Kidney (tissue), 14 donors: ENCODE data around the gene TOP2B. TPM values are rescaled to one million over a fixed set of nuclear protein-coding genes. Genes with fewer than 3 reads are reported as not detected.

Experiments
- DNase-seq, 5 donors: peaks; one replicate each; pipeline ENCODE4 v3.0.0-alpha.2; 2013 to 2020
- FAIRE-seq: peaks from 2 replicates; lab custom pipeline; 2012; peaks lifted over from hg19 to GRCh38; lab: Jason Lieb, UNC
- H3K27ac ChIP-seq, 2 donors: one replicate each; pipeline ENCODE4 v1.7.0; 2013; ENCODE audit warnings: low read depth in 2 of 2, low read length in 2 of 2, inconsistent platforms in 1 of 2
- H3K27me3 ChIP-seq: one replicate; pipeline ENCODE4 v1.7.1; 2013; ENCODE audit warnings: low read length, inconsistent platforms; ENCODE audit not compliant: control insufficient read depth, insufficient read depth
- H3K36me3 ChIP-seq, 3 donors: one replicate each; pipeline versions ENCODE4 v1.7.0 to v1.7.1; 2013; ENCODE audit warnings: low read length in 3 of 3, control low read depth in 1 of 3, inconsistent platforms in 1 of 3; ENCODE audit not compliant: insufficient read depth in 3 of 3, control insufficient read depth in 2 of 3
- H3K4me1 ChIP-seq, 3 donors: one replicate each; pipeline versions ENCODE4 v1.7.0 to v1.7.1; 2013; ENCODE audit warnings: low read length in 3 of 3, inconsistent platforms in 1 of 3, low read depth in 1 of 3; ENCODE audit not compliant: control insufficient read depth in 2 of 3, insufficient read depth in 2 of 3
- H3K4me3 ChIP-seq, 3 donors: one replicate each; pipeline versions ENCODE4 v1.7.0 to v1.8.1; 2013; ENCODE audit warnings: low read length in 3 of 3, control low read depth in 1 of 3, inconsistent platforms in 1 of 3
- H3K9ac ChIP-seq, 3 donors: one replicate each; pipeline versions ENCODE4 v1.7.0 to v1.7.1; 2013; ENCODE audit warnings: low read length in 3 of 3, control low read depth in 1 of 3, inconsistent platforms in 1 of 3
- H3K9me3 ChIP-seq, 3 donors: one replicate each; pipeline versions ENCODE4 v1.7.0 to v1.7.1; 2013; ENCODE audit warnings: low read length in 3 of 3, control low read depth in 1 of 3, inconsistent platforms in 1 of 3; ENCODE audit not compliant: control insufficient read depth in 2 of 3, insufficient read depth in 1 of 3
- intact Hi-C: fragments of 100-400 bp; cut with DNase I; formaldehyde crosslinking; loops from one replicate; pipeline ENCODE4 v1.11.1; 2022
- polyA plus RNA-seq: library from polyadenylated mRNA; stranded (reverse); fragments of 350-450 nt; fragmentation: Illumina TruSeq; extraction: RNeasy Lipid Tissue Mini Kit (QIAGEN cat#74804); gene quantifications from one replicate; pipeline ENCODE4 v1.2.3, GENCODE V29; 2014; ENCODE audit warnings: low read depth, low replicate concordance; ENCODE audit not compliant: insufficient read depth
- total RNA-seq: library from RNA; stranded (reverse); fragmentation: NEBNext Ultra II Directional; extraction: Animal tissue kit (Norgen Biotek cat#: 25700); gene quantifications from one replicate; pipeline ENCODE4 v1.2.1, GENCODE V29; 2021
- TF ChIP-seq, protein P1 (sequence below): IDR thresholded peaks from 3 replicates; pipeline ENCODE4 v1.5.1; 2012; ENCODE audit warnings: mild to moderate bottlenecking, moderate library complexity, borderline replicate concordance; ENCODE audit not compliant: insufficient read depth; ENCODE audit errors: extremely low read depth
- donor health status: control.
- donor health status: control.
- donor health status: control.
- donor health status: control.
- donor health status: control.
- donor health status: DM: yes; HTN: yes; CAD: no.
- donor health status: Normal renal cell carcinoma (clear cell type).

TOP2B gene
- total and polyA plus RNA-seq, 2 donors from 2014 or later, result 55.0 to 109 TPM

- Histone ChIP-seq H3K9ac (no peak overlapping the region), H3K4me3 (no peak overlapping the region), H3K9me3 (no peaks in the 10 kb centered on the region), H3K36me3 (peaks cover 3 to 34% (median 5%) of the 10 kb centered on the region in 3 donors), H3K4me1 (no peaks in the 10 kb centered on the region), H3K27ac (no peak overlapping the region), H3K27me3 (no peaks in the 10 kb centered on the region)
- DNase-seq, result no peak
- no peak for FAIRE-seq
- intact Hi-C loops, result no loop called here
- TF ChIP-seq, protein P1, sequence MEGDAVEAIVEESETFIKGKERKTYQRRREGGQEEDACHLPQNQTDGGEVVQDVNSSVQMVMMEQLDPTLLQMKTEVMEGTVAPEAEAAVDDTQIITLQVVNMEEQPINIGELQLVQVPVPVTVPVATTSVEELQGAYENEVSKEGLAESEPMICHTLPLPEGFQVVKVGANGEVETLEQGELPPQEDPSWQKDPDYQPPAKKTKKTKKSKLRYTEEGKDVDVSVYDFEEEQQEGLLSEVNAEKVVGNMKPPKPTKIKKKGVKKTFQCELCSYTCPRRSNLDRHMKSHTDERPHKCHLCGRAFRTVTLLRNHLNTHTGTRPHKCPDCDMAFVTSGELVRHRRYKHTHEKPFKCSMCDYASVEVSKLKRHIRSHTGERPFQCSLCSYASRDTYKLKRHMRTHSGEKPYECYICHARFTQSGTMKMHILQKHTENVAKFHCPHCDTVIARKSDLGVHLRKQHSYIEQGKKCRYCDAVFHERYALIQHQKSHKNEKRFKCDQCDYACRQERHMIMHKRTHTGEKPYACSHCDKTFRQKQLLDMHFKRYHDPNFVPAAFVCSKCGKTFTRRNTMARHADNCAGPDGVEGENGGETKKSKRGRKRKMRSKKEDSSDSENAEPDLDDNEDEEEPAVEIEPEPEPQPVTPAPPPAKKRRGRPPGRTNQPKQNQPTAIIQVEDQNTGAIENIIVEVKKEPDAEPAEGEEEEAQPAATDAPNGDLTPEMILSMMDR, result no peak
Measured at GRCh38 chr3:25603703-25604102, 61.0 kb downstream of the TOP2B start.

DNA sequence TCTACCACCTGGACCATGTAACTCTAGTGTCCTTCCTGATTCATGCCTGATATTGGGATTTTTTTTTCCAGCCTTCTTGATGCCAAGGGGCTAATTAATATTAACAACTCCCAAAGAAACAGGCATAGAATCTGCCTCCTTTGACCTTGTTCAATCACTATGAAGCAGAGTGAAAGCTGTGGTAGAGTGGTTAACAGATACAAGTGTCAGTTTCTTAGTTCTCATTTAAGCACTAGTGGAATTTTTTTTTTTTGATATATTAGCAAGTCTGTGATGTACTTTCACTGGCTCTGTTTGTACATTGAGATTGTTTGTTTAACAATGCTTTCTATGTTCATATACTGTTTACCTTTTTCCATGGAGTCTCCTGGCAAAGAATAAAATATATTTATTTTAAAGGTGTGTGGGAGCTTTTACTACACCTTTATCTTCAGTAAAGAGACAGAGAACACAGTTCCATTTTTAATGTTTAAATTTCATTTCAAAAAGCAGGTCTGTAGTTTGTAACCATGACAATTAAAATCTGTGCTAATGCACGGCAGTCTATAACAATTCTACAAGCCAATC is 67.1 kb downstream of the TOP2B start:
- FAIRE-seq, result no peak
- Histone ChIP-seq H3K4me1 (peaks cover 3 to 9% (median 9%) of the 10 kb centered on the region in 3 donors), H3K9ac (no peak overlapping the region), H3K4me3 (no peak overlapping the region), H3K27me3 (no peaks in the 10 kb centered on the region), H3K9me3 (no peaks in the 10 kb centered on the region), H3K27ac (no peak overlapping the region), H3K36me3 (peaks cover 2 to 15% (median 6%) of the 10 kb centered on the region in 3 donors)
- intact Hi-C loops, result loop anchor here (10.0 kb wide), 1 partner anchor 823 kb away; no protein-coding TSS in a partner anchor
- TF ChIP-seq, protein P1, result no peak
- no peak for DNase-seq

DNA sequence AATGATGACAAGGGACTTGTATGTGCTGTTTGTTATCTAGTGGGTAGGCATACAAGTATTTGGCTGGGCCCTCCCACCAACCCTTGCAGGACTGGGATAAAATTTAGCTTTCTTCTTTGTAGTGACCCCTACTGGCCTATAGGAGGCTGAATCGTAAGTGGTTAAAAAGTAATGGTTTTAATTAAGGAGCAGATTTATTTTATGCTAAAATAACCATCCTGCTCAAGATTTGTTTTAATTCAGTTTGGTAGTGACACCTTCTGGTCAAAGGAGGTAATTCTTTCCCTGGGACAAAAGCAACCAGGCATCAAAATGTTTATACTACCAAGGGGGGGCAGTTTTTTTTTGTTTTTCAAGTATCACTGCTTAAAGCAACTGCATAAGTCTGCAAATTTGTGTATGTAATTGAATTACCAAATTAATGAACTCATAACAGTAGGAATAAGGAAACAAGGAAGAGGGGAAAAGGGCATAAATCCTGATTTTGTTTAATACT is 70.7 kb downstream of the TOP2B start:
- H3K4me3 ChIP-seq, result no peak overlapping the region
- no peak overlapping the region for H3K9ac ChIP-seq
- intact Hi-C loops, result loop anchor here (10.0 kb wide), 1 partner anchor 819 kb away; no protein-coding TSS in a partner anchor
- H3K27me3 ChIP-seq, result no peaks in the 10 kb centered on the region
- TF ChIP-seq, protein P1, result peak; percentile 71
- H3K36me3 ChIP-seq, result peaks cover 2 to 9% (median 6%) of the 10 kb centered on the region in 3 donors
- FAIRE-seq, result peak; percentile 97
- peak in 4 of 5 donors; percentile 32 to 91 (median 74) for DNase-seq
- no peak overlapping the region for H3K27ac ChIP-seq
- peaks cover 7 to 20% (median 17%) of the 10 kb centered on the region in 3 donors for H3K4me1 ChIP-seq
- no peaks in the 10 kb centered on the region for H3K9me3 ChIP-seq
